SKM-1 (cell line): ENCODE results near the gene PIK3C2B.
"Not testable (repeated sequence)": the region's sequence is repeated elsewhere in the genome, so short reads cannot be mapped to it uniquely, and the experiment has no call there.

ENCODE experiments used
- DNase-seq: peaks from one replicate; lab custom pipeline; 2025; ENCODE audit not compliant: unreplicated experiment; lab: John Stamatoyannopoulos, UW

PIK3C2B gene

GRCh38 chr1:204509186-204509635 is 14.6 kb upstream of the PIK3C2B start:
- DNase-seq: no peak

DNA sequence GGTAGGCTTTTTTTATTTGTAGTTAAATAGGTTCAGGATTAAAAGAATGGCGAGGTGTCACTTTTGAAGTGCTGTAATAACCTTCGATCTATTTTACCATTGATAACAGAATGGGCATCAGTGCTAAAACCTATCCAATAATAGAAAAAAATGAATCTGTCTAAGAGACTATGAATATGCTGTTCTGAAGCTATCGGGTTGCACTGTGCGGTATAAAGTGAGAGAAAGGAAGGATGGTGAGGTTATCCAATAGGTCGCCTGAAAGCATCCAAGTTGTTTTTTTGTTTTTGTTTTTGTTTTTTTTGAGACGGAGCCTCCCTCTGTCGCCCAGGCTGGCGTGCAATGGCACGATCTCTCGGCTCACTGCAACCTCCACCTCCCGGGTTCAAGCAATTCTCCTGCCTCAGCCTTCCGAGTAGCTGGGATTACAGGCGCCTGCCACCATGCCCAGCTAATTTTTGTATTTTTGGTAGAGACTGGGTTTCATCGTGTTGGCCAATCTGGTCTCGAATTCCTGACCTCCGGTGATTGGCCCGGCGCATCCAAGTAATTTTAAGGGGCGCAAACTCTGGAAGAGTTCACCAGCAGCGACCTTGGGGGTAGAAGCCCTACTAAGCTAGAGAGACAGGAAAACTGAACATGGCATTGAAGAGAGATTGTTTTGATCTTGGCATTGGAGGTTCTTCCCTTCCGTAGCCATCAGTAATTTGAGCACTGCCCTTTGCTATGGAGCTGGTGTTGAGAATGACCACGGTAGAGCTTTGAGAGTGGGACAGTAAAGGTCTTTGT is 12.9 kb upstream of the PIK3C2B start:
- no peak for DNase-seq

DNA sequence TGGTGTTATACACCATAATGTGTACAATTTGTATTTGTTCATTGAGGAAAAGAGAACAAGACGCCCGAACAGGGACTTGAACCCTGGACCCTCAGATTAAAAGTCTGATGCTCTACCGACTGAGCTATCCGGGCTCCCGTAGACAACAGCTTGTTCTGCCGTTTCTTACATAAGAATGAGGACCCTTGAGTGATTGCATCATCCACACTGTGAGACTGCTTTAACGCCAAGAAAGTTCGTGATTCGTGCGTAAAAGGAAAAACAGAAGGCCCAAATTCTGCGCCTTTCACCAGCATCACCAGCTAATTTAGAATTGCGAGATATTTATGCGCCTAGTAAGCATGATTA is 12.3 kb upstream of the PIK3C2B start:
- DNase-seq: peak; percentile 91

GRCh38 chr1:204506201-204506968 is 11.8 kb upstream of the PIK3C2B start:
- DNase-seq: peak; percentile 87

- DNase-seq: no peak
Measured at GRCh38 chr1:204505674-204506200, 11.1 kb upstream of the PIK3C2B start.

DNA sequence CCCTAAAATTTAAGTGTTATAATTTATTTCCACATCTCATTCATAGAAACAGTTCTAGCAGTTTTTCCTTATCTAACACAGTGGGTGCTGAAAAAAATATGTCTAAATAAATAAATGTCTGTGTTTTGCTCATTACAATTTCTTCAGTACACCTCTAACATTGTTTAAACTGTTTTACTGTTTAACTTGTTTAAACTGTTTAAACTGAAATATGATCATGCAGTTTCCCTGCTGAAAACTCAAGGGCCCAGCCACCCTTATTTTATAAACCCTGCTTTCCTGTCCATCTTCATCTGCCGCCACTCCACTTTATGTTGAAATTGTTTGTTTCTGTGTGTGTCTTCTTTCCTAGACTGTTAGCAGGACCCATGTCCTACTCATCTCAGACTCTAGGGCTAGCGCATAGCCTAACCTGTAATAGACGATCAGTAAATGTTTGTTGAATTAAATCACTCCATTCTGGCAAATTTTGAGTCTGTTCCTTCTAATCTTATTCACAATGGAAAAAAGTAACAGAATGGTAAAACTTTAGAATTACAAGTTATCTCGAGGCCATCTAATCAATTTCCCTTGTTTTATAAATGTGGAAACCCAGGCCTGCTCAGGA is 9.4 kb upstream of the PIK3C2B start:
- DNase-seq: no peak

DNA sequence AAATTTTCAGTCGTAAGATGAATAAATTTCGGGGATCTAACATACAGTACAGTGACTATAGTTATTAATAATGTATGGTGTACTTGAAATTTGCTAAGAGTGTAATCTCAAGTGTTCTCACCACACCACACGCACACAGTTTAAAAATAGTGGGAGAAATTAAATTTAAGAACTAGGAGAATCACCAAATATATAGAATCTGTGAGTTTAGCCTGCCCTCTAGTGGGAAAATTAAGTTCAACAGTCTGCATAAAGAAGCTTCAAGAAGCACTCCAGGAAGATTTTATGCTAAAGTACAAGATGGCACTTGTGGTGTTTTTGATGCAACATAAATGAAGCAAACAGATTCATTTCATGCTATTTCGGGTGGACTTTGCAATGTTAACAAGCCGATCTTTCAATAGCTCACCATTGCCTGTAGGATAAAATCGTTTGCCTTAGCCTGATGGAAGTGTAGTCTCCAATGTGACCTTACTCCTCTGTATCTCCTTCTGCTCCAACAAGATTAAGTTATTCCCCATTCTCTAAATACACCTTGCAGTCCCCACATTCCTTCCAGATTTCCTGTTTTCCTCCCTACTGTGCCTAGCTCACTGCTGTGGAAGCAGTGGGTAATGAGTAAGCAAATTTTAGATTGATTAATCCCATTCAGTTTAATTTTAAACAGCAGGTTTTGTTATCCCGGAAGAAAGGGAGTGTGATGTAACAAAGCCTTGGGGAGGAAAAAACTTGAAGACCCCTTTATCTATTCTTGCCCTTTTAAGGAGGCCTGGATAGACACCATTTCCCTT is 8.7 kb upstream of the PIK3C2B start:
- DNase-seq: peak; percentile 84

- no peak for DNase-seq
Measured at GRCh38 chr1:204502241-204502640, 7.6 kb upstream of the PIK3C2B start.

- DNase-seq: no peak
Measured at GRCh38 chr1:204499511-204500468, 5.2 kb upstream of the PIK3C2B start.

DNA sequence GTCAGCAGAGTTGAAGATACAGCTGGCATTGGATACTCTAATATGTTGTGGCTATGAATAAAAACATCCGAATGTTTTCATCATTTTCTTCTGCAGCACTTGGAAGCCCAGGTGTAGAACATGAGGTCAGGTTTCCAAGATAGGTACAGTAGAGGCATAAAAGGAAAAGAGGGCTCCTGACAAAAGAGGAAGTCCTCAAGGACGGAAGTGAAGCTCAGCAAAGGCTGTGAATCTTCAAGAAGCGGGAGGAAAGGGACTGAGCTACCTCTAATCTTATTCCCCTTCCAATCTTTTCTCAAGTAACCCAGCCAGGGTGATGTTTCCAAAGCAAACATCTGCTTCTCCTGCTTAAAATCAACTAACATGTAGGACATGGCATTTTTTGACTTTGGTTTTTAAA is 4.4 kb upstream of the PIK3C2B start:
- peak; percentile 81 for DNase-seq

DNA sequence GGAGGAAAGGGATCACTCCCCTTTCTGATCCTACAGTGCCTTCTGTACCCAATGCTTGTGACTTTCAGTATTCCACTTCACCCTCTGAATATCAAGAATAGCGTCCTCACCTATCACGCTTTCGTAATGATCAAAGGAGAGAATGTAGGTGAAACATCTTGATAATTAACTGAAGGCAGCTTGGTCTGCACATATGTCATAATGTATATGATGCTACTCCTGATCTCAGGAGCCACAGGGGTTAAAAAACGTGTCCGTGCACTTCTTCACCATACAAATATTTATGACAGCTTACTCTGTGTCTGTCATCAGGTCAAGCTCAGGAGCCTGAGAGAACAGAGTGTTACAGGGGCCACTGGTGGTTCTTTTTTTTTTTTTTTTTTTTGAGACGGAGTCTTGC is 1.2 kb upstream of the PIK3C2B start:
- no peak for DNase-seq

DNA sequence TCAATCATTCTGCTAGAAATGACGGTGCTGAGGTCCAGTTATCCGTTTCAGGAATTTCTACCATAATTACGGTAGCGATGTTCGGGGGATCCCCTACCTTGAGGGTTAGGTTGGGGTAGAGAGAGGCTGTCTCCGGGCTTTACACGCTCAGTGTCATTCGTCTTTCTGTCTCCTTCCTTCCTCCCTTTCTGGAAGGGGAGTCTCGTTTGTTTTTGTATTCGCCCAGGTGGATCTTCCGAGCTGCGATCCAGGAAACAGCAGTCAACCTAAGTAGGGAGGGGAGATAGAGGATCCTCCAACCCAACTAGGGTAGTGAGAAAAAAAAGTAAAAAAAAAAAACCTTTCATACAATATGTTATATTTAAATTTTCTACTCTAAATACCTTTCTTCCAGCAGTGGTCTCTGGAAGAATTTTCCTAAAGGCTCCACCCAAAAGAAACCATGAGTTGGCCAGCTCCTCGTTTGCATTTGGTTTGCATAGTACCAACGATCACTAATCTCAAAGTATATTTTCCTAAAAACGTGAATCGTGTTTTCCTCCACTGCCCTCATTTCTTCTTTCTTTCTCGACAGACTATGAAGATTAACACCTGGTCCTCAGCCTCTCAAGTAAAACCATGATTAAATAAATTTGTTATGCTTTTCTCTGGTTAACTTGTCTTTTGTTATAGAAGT is 611 bp upstream of the PIK3C2B start:
- no peak for DNase-seq

DNA sequence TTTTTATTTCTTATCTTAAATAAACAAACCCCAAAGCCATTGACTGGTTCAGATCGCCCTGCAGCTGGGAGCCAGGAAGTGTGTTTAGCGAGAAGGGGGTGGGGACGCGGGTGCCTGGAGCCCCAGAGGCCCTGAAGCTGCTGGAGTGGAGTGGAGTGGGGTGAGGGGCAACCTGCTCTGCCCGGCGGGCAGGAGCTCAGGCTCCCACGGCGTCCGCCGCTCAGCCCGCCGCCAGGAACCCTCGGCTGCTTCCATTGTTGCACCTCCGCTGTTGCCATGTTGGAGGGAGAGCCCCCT is 673 bp downstream of the PIK3C2B start:
- DNase-seq: no peak

GRCh38 chr1:204493145-204493983 is 1.2 kb downstream of the PIK3C2B start:
- no peak for DNase-seq

GRCh38 chr1:204491655-204492054 is 3.0 kb downstream of the PIK3C2B start:
- DNase-seq: no peak

GRCh38 chr1:204487256-204487615 is 7.4 kb downstream of the PIK3C2B start:
- no peak for DNase-seq

DNA sequence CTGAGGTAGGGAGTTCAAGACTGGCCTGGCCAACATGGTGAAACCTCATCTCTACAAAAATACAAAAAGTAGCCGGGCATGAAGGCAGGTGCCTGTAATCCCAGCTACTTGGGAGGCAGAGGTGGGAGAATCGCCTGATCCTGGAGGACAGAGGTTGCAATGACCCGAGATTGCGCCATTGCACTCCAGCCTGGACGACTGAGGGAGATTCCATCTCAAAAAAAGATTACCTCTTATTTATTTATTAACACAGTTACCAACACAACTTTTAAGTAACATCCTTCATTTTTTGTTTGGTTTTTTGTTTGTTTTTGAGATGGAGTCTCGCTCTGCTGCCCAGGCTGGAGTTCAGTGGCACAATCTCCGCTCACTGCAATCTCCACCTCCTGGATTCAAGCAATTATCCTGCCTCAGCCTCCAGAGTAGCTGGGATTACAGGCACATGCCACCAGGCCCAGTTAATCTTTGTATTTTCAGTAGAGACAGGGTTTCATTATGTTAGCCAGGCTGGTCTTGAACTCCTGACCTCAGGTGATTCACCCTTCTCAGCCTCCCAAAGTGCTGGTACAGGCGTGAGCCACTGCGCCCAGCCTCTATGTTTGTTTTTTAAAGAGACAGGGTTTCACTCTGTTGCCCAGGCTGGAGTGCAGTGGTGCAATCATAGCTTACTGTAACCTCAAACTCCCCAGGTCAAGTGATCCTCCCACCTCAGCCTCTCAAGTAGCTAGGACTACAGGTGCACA is 7.9 kb downstream of the PIK3C2B start:
- DNase-seq: not testable (repeated sequence)

- no peak for DNase-seq
Measured at GRCh38 chr1:204483791-204484190, 10.8 kb downstream of the PIK3C2B start.
